Measurements from ENCODE around the gene TSPAN9.

DNA sequence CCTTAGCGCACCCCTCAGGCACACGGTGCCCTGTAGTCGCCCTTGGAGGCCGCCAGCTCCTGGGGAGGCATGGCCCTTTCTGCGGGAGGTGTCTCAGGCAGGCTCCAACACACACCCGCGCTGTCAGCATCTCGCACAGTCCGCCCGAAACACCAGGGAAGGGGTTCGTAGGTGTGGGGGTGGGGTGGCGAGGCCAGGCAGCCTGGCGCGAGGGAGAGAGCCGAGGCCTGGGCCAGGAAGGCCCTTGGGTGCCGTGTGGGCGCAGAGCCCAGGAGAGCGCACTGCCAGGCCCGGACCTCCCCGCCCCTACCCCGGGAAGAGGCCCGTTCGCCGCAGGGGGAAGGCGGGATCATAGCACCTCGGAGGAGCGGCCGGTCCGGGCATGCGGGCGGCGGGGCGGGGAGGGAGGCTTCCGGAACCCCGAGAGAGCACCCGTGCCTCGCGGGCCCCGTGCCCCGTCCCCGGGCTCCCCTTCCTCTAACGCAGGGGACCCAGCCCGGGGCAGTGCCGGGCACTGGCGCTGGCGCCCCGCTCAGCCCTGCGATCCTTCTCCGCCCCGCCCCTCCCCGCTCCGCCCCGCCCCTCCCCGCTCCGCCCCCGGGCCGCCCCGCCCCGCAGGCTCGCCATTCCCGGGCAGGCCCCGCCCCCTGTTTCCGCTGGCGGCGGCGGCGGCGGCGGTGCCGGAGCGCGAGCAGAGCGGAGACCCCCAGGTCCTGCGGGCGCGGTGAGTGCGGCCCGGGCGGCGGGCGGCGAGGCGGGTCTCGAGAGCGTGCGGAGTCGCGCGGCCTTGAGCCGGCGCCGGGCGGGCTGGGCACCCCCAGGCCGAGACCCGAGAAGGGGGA lies at the start of gene TSPAN9:
- TF ChIP-seq GATA2 (IDR thresholded peaks at IDR 0.05; ENCODE audit: low read depth, low read length): no peak
- TF ChIP-seq GATA3 (IDR thresholded peaks at IDR 0.05; ENCODE audit: low read depth, low read length): no peak

All from SH-SY5Y (cell line).